HepG2 (cell line): ENCODE data around the gene CRTC2. TPM values are rescaled to one million over a fixed set of nuclear protein-coding genes. Genes with fewer than 3 reads are reported as not detected.

ENCODE experiments used
- CCAR2 ChIP-seq: fragments of 200-400 bp; formaldehyde crosslinking; optimal IDR thresholded peaks from 2 replicates; pipeline ENCODE3; 2018; ENCODE audit warnings: low read depth, mild to moderate bottlenecking, low read length, moderate library complexity
- ETV6 ChIP-seq: sonication (generic); formaldehyde crosslinking; conservative IDR thresholded peaks from 2 replicates; pipeline ENCODE4 v1.4.0; 2020; ENCODE audit warnings: missing genetic modification reagents
- HHEX ChIP-seq: IDR thresholded peaks from 2 replicates; pipeline ENCODE4 v1.6.1; 2016; ENCODE audit warnings: control low read depth
- HOXA5 ChIP-seq: sonication (generic); formaldehyde crosslinking; IDR thresholded peaks from 2 replicates; pipeline ENCODE4 v1.4.0; 2020; ENCODE audit warnings: missing genetic modification reagents
- POLR2AphosphoS5 ChIP-seq: IDR thresholded peaks from 2 replicates; pipeline ENCODE4 v1.6.1; 2012; ENCODE audit warnings: low read depth, low read length
- TEAD3 ChIP-seq: optimal IDR thresholded peaks from 2 replicates; pipeline ENCODE3; 2016; ENCODE audit warnings: borderline replicate concordance
- U2AF1 ChIP-seq: fragments of 200-400 bp; formaldehyde crosslinking; optimal IDR thresholded peaks from 2 replicates; pipeline ENCODE3; 2017; ENCODE audit warnings: mild to moderate bottlenecking, low read depth, low read length
- WIZ ChIP-seq: sonication (generic); formaldehyde crosslinking; IDR thresholded peaks from 2 replicates; pipeline ENCODE4 v1.5.1; 2020; ENCODE audit warnings: mild to moderate bottlenecking, missing genetic modification reagents
- ZFX ChIP-seq: sonication (generic); formaldehyde crosslinking; IDR thresholded peaks from 2 replicates; pipeline ENCODE4 v1.4.0; 2020; ENCODE audit warnings: mild to moderate bottlenecking, low read depth, missing genetic modification reagents, moderate library complexity
- ZNF354B ChIP-seq: sonication (generic); formaldehyde crosslinking; IDR thresholded peaks from 2 replicates; pipeline ENCODE4 v1.8.0; 2022; ENCODE audit warnings: mild to moderate bottlenecking, missing genetic modification reagents
- ZNF569 ChIP-seq: sonication (generic); formaldehyde crosslinking; IDR thresholded peaks from 2 replicates; pipeline ENCODE4 v1.5.0; 2020; ENCODE audit warnings: mild to moderate bottlenecking, missing genetic modification reagents, moderate library complexity, borderline replicate concordance
- ZSCAN9 ChIP-seq: IDR thresholded peaks from 2 replicates; pipeline ENCODE4 v1.6.1; 2016; ENCODE audit warnings: borderline replicate concordance
- polyA plus RNA-seq, 8 experiments: library from polyadenylated mRNA; depleted of rRNA in 3 of 8; stranded (reverse) in 7 of 8; unstranded in 1 of 8; fragments of >200 nt; fragmentation: Illumina TruSeq in 4 of 8; extraction: Trizol in 4 of 8; gene quantifications; 2 replicates each; pipeline versions ENCODE4 v1.2.1 to v1.2.3, GENCODE V29; 2011 to 2016; ENCODE audit warnings: low read depth in 4 of 8, missing spikeins in 1 of 8, mixed read lengths in 1 of 8; ENCODE audit not compliant: insufficient read depth in 1 of 8
- total RNA-seq, 5 experiments: library from RNA; depleted of rRNA; stranded (reverse); fragments of >200 nt; fragmentation: Illumina TruSeq; extraction: Trizol; gene quantifications; 2 replicates each; pipeline ENCODE4 v1.2.3, GENCODE V29; 2016; ENCODE audit warnings: low read depth in 1 of 5
- TF ChIP-seq, protein P1 (sequence below): sonication (generic); formaldehyde crosslinking; IDR thresholded peaks from 2 replicates; pipeline ENCODE4 v1.4.0; 2020; ENCODE audit warnings: low read depth, missing genetic modification reagents
- TF ChIP-seq, protein P2 (sequence below): sonication (generic); formaldehyde crosslinking; IDR thresholded peaks from 2 replicates; pipeline ENCODE4 v1.4.0; 2020; ENCODE audit warnings: missing genetic modification reagents
- TF ChIP-seq, protein P3 (sequence below), 2 experiments: sonication (generic) in 1 of 2; formaldehyde crosslinking in 1 of 2; IDR thresholded peaks; 2 replicates each; pipeline versions ENCODE4 v1.5.1 to v1.6.1; 2011 to 2020; ENCODE audit warnings: borderline replicate concordance in 1 of 2, low read depth in 1 of 2, low read length in 1 of 2, mild to moderate bottlenecking in 1 of 2, missing genetic modification reagents in 1 of 2, moderate library complexity in 1 of 2
- TF ChIP-seq, protein P4 (sequence below): sonication (generic); formaldehyde crosslinking; IDR thresholded peaks from 2 replicates; pipeline ENCODE4 v1.4.0; 2020; ENCODE audit warnings: missing genetic modification reagents, low read depth, mild to moderate bottlenecking, borderline replicate concordance

Gene CRTC2
- total and polyA plus RNA-seq, 2 of the 13 experiments (the other 11 are each of a cell fraction or from before 2014, with no cell fraction given) = 6.1 to 26.7 TPM

DNA sequence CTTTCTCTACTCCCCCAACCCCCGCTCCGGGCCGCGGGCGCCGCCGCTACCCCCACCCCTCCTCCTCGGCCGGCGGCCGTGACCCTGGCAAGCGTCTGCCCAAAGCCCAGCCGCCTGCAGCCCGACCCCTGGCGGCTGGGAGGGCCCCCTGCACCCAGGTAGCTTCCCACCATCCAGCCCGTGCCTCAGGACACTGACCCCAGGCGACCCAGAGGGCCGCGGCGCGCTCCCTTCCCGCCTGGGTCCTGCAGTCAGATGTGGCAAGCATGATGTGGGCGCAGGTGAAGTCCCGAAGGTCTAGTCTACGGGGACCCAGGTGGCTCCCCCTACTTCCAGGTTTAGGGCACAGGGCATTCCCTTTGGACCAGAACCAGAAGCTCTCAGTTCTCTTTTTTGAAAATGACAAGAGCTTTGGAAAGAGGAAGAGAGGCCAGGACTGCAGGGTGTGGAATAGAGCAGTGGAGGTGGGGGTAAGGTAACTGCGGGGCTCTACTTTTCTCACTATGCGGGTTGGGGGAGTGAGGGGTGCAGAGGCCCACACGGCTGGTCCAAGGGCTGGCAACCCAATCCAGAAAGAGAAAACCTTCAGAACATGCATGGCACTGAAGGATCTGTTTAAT, 11.7 kb downstream of the CRTC2 start, which contains the start of gene DENND4B (continued):
- TF ChIP-seq, protein P1, sequence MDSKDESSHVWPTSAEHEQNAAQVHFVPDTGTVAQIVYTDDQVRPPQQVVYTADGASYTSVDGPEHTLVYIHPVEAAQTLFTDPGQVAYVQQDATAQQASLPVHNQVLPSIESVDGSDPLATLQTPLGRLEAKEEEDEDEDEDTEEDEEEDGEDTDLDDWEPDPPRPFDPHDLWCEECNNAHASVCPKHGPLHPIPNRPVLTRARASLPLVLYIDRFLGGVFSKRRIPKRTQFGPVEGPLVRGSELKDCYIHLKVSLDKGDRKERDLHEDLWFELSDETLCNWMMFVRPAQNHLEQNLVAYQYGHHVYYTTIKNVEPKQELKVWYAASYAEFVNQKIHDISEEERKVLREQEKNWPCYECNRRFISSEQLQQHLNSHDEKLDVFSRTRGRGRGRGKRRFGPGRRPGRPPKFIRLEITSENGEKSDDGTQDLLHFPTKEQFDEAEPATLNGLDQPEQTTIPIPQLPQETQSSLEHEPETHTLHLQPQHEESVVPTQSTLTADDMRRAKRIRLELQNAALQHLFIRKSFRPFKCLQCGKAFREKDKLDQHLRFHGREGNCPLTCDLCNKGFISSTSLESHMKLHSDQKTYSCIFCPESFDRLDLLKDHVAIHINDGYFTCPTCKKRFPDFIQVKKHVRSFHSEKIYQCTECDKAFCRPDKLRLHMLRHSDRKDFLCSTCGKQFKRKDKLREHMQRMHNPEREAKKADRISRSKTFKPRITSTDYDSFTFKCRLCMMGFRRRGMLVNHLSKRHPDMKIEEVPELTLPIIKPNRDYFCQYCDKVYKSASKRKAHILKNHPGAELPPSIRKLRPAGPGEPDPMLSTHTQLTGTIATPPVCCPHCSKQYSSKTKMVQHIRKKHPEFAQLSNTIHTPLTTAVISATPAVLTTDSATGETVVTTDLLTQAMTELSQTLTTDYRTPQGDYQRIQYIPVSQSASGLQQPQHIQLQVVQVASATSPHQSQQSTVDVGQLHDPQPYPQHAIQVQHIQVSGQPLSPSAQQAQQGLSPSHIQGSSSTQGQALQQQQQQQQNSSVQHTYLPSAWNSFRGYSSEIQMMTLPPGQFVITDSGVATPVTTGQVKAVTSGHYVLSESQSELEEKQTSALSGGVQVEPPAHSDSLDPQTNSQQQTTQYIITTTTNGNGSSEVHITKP = no peak
- TF ChIP-seq ZFX (CRISPR knock-in tag) (peak; percentile 44; the same call in 1 of the 2 replicates), ETV6 (CRISPR knock-in tag) (no peak; the same call in 1 of the 2 replicates), WIZ (CRISPR knock-in tag) (no peak), HOXA5 (CRISPR knock-in tag) (0 out of 2 replicates have a peak, but pooled peaks have one; percentile 50), ZNF354B (CRISPR knock-in tag) (no peak), HHEX (CRISPR knock-in tag) (no peak), ZSCAN9 (CRISPR knock-in tag) (no peak), U2AF1 (no peak), CCAR2 (no peak), ZNF569 (CRISPR knock-in tag) (no peak), TEAD3 (CRISPR knock-in tag) (peak; percentile 58), POLR2AphosphoS5 (no peak)
- TF ChIP-seq, protein P2, sequence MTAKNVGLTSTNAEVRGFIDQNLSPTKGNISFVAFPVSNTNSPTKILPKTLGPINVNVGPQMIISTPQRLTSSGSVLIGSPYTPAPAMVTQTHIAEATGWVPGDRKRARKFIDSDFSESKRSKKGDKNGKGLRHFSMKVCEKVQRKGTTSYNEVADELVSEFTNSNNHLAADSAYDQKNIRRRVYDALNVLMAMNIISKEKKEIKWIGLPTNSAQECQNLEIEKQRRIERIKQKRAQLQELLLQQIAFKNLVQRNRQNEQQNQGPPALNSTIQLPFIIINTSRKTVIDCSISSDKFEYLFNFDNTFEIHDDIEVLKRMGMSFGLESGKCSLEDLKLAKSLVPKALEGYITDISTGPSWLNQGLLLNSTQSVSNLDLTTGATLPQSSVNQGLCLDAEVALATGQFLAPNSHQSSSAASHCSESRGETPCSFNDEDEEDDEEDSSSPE (CRISPR knock-in tag) = peak; percentile 63
- TF ChIP-seq, protein P3, sequence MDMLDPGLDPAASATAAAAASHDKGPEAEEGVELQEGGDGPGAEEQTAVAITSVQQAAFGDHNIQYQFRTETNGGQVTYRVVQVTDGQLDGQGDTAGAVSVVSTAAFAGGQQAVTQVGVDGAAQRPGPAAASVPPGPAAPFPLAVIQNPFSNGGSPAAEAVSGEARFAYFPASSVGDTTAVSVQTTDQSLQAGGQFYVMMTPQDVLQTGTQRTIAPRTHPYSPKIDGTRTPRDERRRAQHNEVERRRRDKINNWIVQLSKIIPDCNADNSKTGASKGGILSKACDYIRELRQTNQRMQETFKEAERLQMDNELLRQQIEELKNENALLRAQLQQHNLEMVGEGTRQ (IDR thresholded peaks at IDR 0.05; ENCODE audit: low read depth, low read length) = no peak
- TF ChIP-seq, protein P3 (CRISPR knock-in tag; IDR thresholded peaks at IDR 0.05; ENCODE audit: borderline replicate concordance) = no peak
- TF ChIP-seq, protein P4, sequence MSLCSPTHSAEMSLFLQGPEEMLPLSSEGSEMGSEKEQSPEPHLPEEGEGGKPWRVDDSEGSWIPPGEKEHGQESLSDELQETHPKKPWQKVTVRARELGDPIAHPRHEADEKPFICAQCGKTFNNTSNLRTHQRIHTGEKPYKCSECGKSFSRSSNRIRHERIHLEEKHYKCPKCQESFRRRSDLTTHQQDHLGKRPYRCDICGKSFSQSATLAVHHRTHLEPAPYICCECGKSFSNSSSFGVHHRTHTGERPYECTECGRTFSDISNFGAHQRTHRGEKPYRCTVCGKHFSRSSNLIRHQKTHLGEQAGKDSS = no peak; the same call in 1 of the 2 replicates
